ENCODE measurements around the gene NTM. TPM values are rescaled to one million over a fixed set of nuclear protein-coding genes. Genes with fewer than 3 reads are reported as not detected.

Gene NTM
- total RNA-seq, 2 donors from 2014 or later: 1.7 to 3.6 TPM

DNA sequence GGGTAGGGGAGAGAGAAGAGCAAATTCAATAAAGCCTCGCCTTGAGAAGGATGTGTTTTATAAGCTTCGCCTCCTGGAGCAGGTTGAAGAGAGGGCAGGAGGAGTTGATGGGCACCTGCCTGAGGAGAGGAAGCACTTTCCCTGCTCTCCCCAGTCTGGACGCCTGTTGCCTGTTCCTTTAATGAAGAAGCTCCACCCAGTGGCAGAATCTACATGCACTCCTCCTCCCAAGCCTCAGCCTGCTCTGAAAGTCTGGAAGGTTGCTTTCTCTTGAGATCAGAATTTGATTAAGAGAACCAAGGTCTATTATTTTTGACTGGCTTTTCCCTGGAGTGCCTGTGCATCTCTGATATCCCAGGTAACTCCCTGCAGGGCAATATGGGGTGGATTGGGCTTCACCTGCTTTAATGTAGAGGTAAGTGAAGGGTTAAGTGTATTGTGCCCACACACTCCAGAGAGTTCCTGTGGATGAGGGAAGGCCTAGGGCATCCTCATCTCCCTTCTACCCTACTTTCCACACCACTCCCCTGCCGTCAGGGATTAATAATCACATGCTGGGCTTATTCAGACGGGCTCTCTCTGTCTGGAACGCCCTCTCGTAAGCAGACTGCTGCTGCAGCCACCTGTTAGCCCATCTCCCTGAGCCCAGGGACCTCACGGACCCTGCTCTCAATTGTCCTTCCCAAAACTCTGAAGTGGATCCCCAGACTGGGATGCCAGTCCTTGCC lies 22.3 kb downstream of the NTM start:
- Histone ChIP-seq H3K27ac (ENCODE audit: low read depth, low read length) (no peak overlapping the region), H3K4me3 (ENCODE audit: low read length) (no peak overlapping the region), H3K36me3 (ENCODE audit: control insufficient read depth, insufficient read depth, low read length) (no peaks in the 10 kb centered on the region), H3K9me3 (ENCODE audit: control insufficient read depth, low read length) (no peaks in the 10 kb centered on the region), H3K27me3 (ENCODE audit: control insufficient read depth, insufficient read depth, low read length, poor library complexity, severe bottlenecking) (no peaks in the 10 kb centered on the region), H3K9ac (ENCODE audit: extremely low read depth, low read length, poor library complexity, severe bottlenecking) (no peak overlapping the region), H3K4me1 (ENCODE audit: control insufficient read depth, insufficient read depth, low read length) (no peaks in the 10 kb centered on the region)
- 60 to 71% methylated on average over 6 to 8 of the region's 8 CpGs for WGBS, 2 experiments (ENCODE audit: insufficient coverage in 1 of 2, insufficient read length in 1 of 2)
- H3K4me3 Mint-ChIP-seq: no peak overlapping the region
- peaks cover 8% of the 10 kb centered on the region for H3K4me1 Mint-ChIP-seq
- no peaks in the 10 kb centered on the region for H3K36me3 Mint-ChIP-seq (ENCODE audit: low read depth)
- H3K27me3 Mint-ChIP-seq (ENCODE audit: insufficient read depth): peaks cover 10% of the 10 kb centered on the region
- no peak overlapping the region for H3K27ac Mint-ChIP-seq
- no peaks in the 10 kb centered on the region for H3K9me3 Mint-ChIP-seq
- DNase-seq: peak; percentile 78
- TF ChIP-seq, protein P1, sequence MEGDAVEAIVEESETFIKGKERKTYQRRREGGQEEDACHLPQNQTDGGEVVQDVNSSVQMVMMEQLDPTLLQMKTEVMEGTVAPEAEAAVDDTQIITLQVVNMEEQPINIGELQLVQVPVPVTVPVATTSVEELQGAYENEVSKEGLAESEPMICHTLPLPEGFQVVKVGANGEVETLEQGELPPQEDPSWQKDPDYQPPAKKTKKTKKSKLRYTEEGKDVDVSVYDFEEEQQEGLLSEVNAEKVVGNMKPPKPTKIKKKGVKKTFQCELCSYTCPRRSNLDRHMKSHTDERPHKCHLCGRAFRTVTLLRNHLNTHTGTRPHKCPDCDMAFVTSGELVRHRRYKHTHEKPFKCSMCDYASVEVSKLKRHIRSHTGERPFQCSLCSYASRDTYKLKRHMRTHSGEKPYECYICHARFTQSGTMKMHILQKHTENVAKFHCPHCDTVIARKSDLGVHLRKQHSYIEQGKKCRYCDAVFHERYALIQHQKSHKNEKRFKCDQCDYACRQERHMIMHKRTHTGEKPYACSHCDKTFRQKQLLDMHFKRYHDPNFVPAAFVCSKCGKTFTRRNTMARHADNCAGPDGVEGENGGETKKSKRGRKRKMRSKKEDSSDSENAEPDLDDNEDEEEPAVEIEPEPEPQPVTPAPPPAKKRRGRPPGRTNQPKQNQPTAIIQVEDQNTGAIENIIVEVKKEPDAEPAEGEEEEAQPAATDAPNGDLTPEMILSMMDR (conservative IDR thresholded peaks at IDR 0.05): peak; percentile 73

- Histone ChIP-seq H3K9me3 (ENCODE audit: control insufficient read depth, low read length) (no peaks in the 10 kb centered on the region), H3K27me3 (ENCODE audit: control insufficient read depth, insufficient read depth, low read length, poor library complexity, severe bottlenecking) (no peaks in the 10 kb centered on the region), H3K27ac (ENCODE audit: low read depth, low read length) (no peak overlapping the region), H3K9ac (ENCODE audit: extremely low read depth, low read length, poor library complexity, severe bottlenecking) (no peak overlapping the region), H3K4me3 (ENCODE audit: low read length) (no peak overlapping the region), H3K4me1 (ENCODE audit: control insufficient read depth, insufficient read depth, low read length) (no peaks in the 10 kb centered on the region), H3K36me3 (ENCODE audit: control insufficient read depth, insufficient read depth, low read length) (no peaks in the 10 kb centered on the region)
- Mint-ChIP-seq H3K27me3 (ENCODE audit: insufficient read depth) (peaks cover 10% of the 10 kb centered on the region), H3K4me1 (peaks cover 8% of the 10 kb centered on the region), H3K27ac (no peak overlapping the region), H3K36me3 (ENCODE audit: low read depth) (no peaks in the 10 kb centered on the region), H3K9me3 (no peaks in the 10 kb centered on the region), H3K4me3 (no peak overlapping the region)
- TF ChIP-seq, protein P1 (conservative IDR thresholded peaks at IDR 0.05): no peak
- 93 to 97% methylated on average over 5 to 7 of the region's 7 CpGs for WGBS, 2 experiments (ENCODE audit: insufficient coverage in 1 of 2, insufficient read length in 1 of 2)
- no peak for DNase-seq
Measured at GRCh38 chr11:131393691-131394090, 23.3 kb downstream of the NTM start.

DNA sequence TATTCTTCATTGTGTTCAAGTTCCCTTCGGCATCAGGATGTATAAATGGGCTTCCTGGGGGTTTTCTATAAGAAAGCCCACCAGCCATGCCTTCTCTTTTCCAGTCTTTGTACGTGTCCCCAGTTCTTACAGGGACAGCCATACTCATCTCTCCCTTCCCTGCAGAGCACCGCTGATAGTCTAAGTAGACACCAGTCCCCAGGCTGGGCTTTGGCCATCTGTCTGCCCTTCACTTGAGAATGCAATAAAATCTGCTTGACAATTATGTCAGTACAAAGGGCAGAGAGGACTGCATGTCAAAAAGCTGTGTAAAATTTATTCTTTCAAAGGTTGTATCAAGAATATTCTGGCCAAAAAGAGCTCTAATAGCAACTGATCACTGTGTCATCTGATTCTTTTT lies 27.3 kb downstream of the NTM start:
- H3K4me3 ChIP-seq (ENCODE audit: low read length): no peak overlapping the region
- H3K27me3 Mint-ChIP-seq (ENCODE audit: insufficient read depth): peaks cover 10% of the 10 kb centered on the region
- no peaks in the 10 kb centered on the region for H3K4me1 ChIP-seq (ENCODE audit: control insufficient read depth, insufficient read depth, low read length)
- no peaks in the 10 kb centered on the region for H3K27me3 ChIP-seq (ENCODE audit: control insufficient read depth, insufficient read depth, low read length, poor library complexity, severe bottlenecking)
- no peak overlapping the region for H3K9ac ChIP-seq (ENCODE audit: extremely low read depth, low read length, poor library complexity, severe bottlenecking)
- no peaks in the 10 kb centered on the region for H3K36me3 Mint-ChIP-seq (ENCODE audit: low read depth)
- DNase-seq: no peak
- no peak overlapping the region for H3K27ac Mint-ChIP-seq
- no peaks in the 10 kb centered on the region for H3K9me3 ChIP-seq (ENCODE audit: control insufficient read depth, low read length)
- H3K4me1 Mint-ChIP-seq: peaks cover under 1% of the 10 kb centered on the region
- H3K9me3 Mint-ChIP-seq: no peaks in the 10 kb centered on the region
- H3K4me3 Mint-ChIP-seq: no peak overlapping the region
- H3K36me3 ChIP-seq (ENCODE audit: control insufficient read depth, insufficient read depth, low read length): no peaks in the 10 kb centered on the region
- TF ChIP-seq, protein P1 (conservative IDR thresholded peaks at IDR 0.05): no peak
- peak overlapping the region; percentile 78 for H3K27ac ChIP-seq (ENCODE audit: low read depth, low read length)
- WGBS, 2 experiments (ENCODE audit: insufficient coverage in 1 of 2, insufficient read length in 1 of 2): 68 to 91% methylated on average over 3 of the region's 3 CpGs
